Kidney capillary endothelial cell (primary cell): ENCODE data around the gene VWCE.

Source experiments
- DNase-seq: peaks from one replicate; pipeline ENCODE4 v3.0.0-alpha.2; 2018; ENCODE audit warnings: low spot score

The VWCE gene

DNA sequence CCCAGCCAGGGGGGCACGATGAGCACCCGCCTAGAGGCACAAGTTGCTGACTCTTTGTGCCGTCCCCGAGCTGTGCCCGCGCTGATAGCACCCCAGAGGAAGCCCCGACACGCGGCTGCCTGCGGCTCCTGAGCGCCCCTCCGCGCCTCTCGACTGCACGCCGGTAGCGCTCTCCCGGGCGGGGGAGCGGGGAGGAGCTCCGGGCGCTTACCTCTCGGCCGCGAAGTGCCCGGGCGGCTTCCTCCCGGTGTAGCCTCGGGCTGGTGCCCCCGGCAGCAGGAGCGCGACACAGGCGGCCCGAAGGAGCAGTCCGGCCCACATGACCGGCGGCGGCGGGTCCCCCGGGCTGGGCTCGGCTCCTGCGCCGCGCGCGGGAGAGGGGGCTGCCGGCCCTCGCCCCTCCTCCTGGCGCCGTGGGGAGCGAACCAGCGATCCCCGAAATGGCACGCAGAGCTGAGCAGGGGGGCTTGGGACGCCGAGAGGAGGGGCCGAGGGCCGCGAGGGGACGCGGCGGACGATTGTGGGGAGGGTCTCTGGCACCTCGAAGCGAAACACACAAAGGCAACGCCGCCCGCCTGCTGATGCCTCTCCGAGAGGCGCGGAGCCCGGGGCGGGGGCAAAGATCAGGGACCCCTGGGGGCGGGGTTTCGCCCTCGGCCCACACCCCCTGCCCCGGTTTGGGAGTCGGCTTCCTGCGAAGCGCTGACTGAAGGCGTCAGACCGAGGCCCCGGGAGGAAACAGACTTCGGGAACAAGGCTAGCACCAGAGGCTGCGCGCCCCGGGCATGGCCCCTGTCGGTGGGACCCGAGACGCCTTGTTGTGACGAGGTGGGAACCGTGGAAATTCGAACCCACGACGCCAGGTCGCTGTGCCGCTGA, at the start of gene VWCE:
VWCE (minus strand) TSS at position 600 of the 879 bp plus-strand sequence; CDS start at position 321, 279 bp downstream.
- peak; percentile 46 for DNase-seq

DNA sequence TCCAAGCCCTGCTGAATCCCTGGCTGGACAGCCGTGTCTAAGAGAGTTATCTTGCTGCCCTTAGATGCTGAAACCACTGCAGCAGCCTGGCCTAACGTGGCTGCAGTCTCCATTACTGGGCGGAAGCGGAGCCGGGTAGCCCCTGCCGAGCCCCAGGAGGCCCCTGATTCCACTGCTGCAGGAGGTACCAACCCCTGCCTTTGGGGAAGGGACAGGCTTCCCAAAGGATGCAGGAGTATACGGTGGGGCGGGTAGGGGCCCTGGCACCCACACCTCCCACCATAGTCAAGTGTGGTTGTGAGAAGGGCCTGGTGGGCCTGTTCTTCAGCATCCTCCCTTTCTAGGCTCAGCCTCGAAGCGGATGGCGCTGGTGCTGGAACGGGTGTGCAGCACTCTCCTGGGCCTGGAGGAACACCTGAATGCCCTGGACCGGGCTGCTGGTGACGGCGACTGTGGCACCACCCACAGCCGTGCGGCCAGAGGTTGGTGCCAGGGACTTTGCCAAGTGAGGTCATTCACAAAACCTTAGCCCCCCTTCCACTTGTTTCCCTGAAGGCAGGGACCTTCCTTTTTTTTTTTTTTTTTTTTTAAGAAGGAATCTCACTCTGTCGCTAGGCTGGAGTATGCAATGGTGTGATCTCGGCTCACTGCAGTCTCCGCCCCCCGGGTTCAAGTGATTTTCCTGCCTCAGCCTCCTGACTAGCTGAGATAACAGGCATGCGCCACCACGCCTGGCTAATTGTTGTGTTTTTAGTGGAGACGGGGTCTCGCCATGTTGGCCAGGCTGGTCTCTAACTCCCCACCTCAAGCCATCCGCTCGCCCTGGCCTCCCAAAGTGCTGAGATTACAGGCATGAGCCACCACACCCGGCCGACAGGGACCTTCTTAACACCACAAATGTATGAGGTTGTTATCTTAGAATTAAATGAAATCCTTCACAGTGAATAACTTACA, 49.0 kb upstream of the VWCE start:
- no peak for DNase-seq

DNA sequence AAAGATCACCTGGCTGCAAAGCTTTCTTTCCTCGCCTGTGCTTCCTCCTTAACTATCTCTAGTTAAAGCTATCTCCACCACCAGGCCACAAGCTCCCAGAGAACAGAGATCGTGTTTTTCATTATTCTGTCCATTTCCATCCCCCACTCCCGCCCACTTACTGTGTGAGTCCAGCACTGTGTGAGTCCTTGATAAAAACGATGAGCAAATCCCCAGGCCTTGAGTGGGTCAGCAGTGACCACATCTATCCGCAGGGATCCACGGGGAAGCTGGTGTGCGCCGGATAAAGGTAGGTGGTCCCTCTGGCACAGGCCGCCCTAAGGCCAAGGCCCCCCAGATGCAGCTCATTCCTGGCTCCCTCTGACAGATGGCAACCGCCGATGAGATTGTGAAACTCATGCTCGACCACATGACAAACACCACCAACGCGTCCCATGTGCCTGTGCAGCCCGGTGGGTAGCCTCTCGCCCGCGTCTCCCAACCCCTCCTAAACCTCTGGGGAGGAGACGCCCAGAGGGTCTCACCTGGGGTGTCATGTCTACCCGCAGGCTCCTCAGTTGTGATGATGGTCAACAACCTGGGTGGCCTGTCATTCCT, 47.2 kb upstream of the VWCE start:
- no peak for DNase-seq

DNA sequence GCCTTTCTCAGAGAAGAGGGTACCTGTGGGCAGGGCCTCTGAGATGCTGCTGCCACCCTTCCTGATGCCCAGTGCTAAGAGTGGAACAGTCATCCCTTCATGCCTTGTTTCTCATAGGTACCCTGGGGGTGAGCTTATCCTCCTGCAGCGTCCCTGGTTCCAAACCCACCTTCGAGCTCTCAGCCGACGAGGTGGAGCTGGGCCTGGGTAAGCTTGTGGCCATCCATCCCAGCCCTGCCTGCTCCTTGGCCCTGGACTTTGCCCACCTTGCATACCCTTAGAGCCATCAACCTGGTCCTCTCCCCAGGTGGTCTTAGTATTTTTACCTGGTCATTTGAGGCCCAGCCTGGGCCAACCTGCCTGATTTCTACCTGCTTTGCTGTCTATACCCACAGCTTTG, 46.6 kb upstream of the VWCE start:
- no peak for DNase-seq

- DNase-seq, result no peak
These were observed 45.9 kb upstream of the VWCE start for GRCh38 chr11:61340979-61341378.

DNA sequence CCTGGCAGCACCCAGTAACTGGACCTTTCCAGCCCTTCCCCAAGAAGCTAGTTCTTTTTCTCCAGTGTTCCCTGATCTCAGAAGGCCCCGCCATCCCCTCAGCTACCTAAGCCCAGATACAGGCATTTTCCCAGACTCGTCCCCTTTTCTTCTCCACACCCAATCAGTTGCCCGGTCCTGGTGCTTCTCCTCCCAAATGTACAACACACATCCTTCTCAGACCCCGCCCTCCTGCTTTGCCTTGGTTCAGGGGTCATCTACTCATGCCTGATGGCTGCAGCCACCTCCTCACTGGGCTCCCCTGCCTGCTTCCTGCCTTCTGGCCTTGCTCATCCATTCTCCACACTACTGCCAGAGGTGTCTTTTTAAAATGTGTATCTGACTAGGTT, 44.4 kb upstream of the VWCE start:
- no peak for DNase-seq

- DNase-seq, result no peak
These were observed 43.8 kb upstream of the VWCE start for GRCh38 chr11:61338783-61339489.

- no peak for DNase-seq
These were observed 42.8 kb upstream of the VWCE start for GRCh38 chr11:61337706-61338470.

- peak; percentile 62 for DNase-seq
These were observed 41.2 kb upstream of the VWCE start for GRCh38 chr11:61336171-61336935.

DNA sequence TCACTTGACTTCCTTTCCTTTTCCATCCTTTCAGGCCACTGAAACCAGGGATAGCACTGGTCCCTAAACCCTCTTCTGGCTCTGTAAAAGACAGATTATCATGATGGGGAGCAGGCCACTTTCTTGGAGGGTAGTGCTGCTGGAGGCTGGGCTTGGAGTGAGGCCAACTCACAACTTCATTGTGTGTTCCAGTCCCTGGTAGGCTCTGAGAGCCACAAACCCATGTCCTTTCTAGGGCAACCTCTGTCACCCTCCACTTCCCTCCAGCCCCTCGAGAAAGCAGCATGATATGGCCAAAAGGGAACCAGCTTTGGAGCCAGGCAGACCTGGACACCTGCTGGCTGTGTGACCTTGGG, 40.2 kb upstream of the VWCE start:
- no peak for DNase-seq

GRCh38 chr11:61334434-61335354, 39.6 kb upstream of the VWCE start:
- DNase-seq, result no peak

GRCh38 chr11:61333550-61334433, 38.7 kb upstream of the VWCE start:
- no peak for DNase-seq

GRCh38 chr11:61332797-61333549, 37.9 kb upstream of the VWCE start, which contains the start of the genes DDB1 and TKFC:
DDB1 (minus strand) TSS chr11:61333105; CDS start chr11:61332968, 137 bp downstream.
TKFC (plus strand) TSS chr11:61333228; CDS start chr11:61334729, 1,501 bp downstream.
- DNase-seq, result peak; percentile 91

GRCh38 chr11:61332281-61332796, 37.2 kb upstream of the VWCE start:
- no peak for DNase-seq

DNA sequence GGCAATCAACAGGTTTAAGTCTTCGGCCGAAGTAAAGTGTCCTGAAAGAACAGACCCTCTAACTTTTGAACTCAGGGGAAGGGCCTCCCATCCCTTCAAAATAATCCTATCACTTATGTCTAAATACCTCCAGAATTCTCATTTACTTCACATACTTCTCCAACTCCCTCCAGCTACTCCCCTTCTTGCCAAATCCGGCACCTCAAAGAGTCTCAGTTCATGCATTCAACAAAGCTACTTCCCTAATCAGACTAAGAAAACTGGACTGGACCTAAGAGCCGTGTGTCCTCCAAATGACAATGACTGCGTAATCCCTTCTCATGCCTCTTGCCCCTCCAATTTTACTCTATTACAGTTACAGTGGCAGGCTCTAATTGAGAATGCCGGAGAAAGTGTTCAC, 36.5 kb upstream of the VWCE start:
- no peak for DNase-seq

- no peak for DNase-seq
These were observed 34.8 kb upstream of the VWCE start for GRCh38 chr11:61329871-61330270.

DNA sequence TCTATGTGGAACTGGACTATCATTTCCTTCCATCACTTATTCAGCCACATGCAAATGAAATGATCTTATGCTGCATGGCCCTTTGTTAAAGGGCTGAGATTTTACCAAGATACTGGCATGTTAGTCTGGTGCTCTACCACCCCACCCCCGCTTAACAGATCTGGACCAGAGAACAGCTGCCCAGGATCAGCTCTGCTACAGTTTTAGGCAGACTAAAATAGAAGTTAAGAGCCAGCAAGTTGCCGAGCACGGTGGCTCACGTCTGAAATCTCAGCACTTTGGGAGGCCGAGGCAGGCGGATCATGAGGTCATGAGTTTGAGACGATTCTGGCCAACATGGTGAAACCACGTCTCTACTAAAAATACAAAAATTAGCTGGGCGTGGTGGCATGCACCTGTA, 33.2 kb upstream of the VWCE start:
- DNase-seq, result no peak
